ENCODE measurements around the gene PLCB3. TPM values are rescaled to one million over a fixed set of nuclear protein-coding genes. Genes with fewer than 3 reads are reported as not detected.
A peak's percentile ranks its signal among the peaks of the same experiment; 100 is the strongest.

PLCB3 gene
- total RNA-seq (2021) (45.3 and 51.1 TPM in 2 replicates), Bru-seq, nascent RNA (percentile 48 among the genes with signal in this experiment), BruChase-seq, experiment 1, labeled RNA remaining after a 2-hour chase (percentile 66 among the genes with signal in this experiment), BruChase-seq, experiment 2, labeled RNA remaining after a 6-hour chase (percentile 73 among the genes with signal in this experiment)
- long read RNA-seq, full-length matches to known transcripts, result 26 of 47 reads
- long read RNA-seq, partial matches to known transcripts, result 9 of 47 reads
- long read RNA-seq, other reads (novel, unspliced or antisense), result 12 of 47 reads

- intact Hi-C loops (cut with micrococcal nuclease; ENCODE audit: unreplicated experiment), result no loop called here
- ChIA-PET CTCF (interaction anchor here (0.6 to 1.7 kb wide), 4 partner anchors 10 to 67 kb away, joined by 3 to 11 read pairs (median 7); partner anchors contain the start of genes PRDX5 and TRMT112), POLR2A (ENCODE audit: low non-redundant PET) (no interaction called here)
- Histone ChIP-seq H3K9me3 (ENCODE audit: low read depth, low read length, poor library complexity, severe bottlenecking) (no peaks in the 10 kb centered on the region), H3K27me3 (replicated peaks; ENCODE audit: insufficient read depth, low read depth, low read length, poor library complexity) (no peaks in the 10 kb centered on the region), H3K27ac (ENCODE audit: low read depth, low read length, poor library complexity, severe bottlenecking) (peak within 1 kb of the TSS; percentile 68), H3K36me3 (ENCODE audit: insufficient read depth, low read length, poor library complexity, severe bottlenecking) (peaks cover 20% of the 10 kb centered on the region), H3K4me3 (ENCODE audit: low read depth, low read length, poor library complexity, severe bottlenecking) (peak within 1 kb of the TSS; percentile 79), H3K4me1 (ENCODE audit: insufficient read depth, low read length, poor library complexity, severe bottlenecking) (peaks cover 27% of the 10 kb centered on the region)
- TF ChIP-seq CTCF (conservative IDR thresholded peaks at IDR 0.05; ENCODE audit: low read depth, low read length), result peak; percentile 78
- no peak for TF ChIP-seq EZH2 (IDR thresholded peaks at IDR 0.05; ENCODE audit: borderline replicate concordance, low read depth, low read length, poor library complexity, severe bottlenecking)
- peak; percentile 74 for DNase-seq (ENCODE audit: low spot score)
- no TSS peak for BruUV-seq (replicated peaks)
Measured at GRCh38 chr11:64251016-64251752, at the start of gene PLCB3. Gene PLCB3, plus strand, starts transcription at chr11:64251530. Its CDS starts 120 bp downstream, at chr11:64251650.

GRCh38 chr11:64201543-64201942, 49.8 kb upstream of the PLCB3 start:
- H3K27me3 ChIP-seq (replicated peaks; ENCODE audit: insufficient read depth, low read depth, low read length, poor library complexity), result no peaks in the 10 kb centered on the region
- no peak for TF ChIP-seq EZH2 (IDR thresholded peaks at IDR 0.05; ENCODE audit: borderline replicate concordance, low read depth, low read length, poor library complexity, severe bottlenecking)
- no peak for TF ChIP-seq CTCF (conservative IDR thresholded peaks at IDR 0.05; ENCODE audit: low read depth, low read length)
- H3K27ac ChIP-seq (ENCODE audit: low read depth, low read length, poor library complexity, severe bottlenecking), result no peak overlapping the region
- no TSS peak for BruUV-seq (replicated peaks)
- H3K4me1 ChIP-seq (ENCODE audit: insufficient read depth, low read length, poor library complexity, severe bottlenecking), result peaks cover 29% of the 10 kb centered on the region
- peaks cover 88% of the 10 kb centered on the region for H3K36me3 ChIP-seq (ENCODE audit: insufficient read depth, low read length, poor library complexity, severe bottlenecking)
- H3K4me3 ChIP-seq (ENCODE audit: low read depth, low read length, poor library complexity, severe bottlenecking), result no peak overlapping the region
- intact Hi-C loops (cut with micrococcal nuclease; ENCODE audit: unreplicated experiment), result no loop called here
- ChIA-PET POLR2A (ENCODE audit: low non-redundant PET) (no interaction called here), CTCF (interaction anchor here (0.6 kb wide), 1 partner anchor 100 kb away, joined by 6 read pairs; no protein-coding TSS in a partner anchor)
- no peaks in the 10 kb centered on the region for H3K9me3 ChIP-seq (ENCODE audit: low read depth, low read length, poor library complexity, severe bottlenecking)
- DNase-seq (ENCODE audit: low spot score), result no peak

GRCh38 chr11:64202992-64203391, 48.3 kb upstream of the PLCB3 start:
- H3K4me3 ChIP-seq (ENCODE audit: low read depth, low read length, poor library complexity, severe bottlenecking), result no peak overlapping the region
- TF ChIP-seq EZH2 (IDR thresholded peaks at IDR 0.05; ENCODE audit: borderline replicate concordance, low read depth, low read length, poor library complexity, severe bottlenecking) (no peak), CTCF (conservative IDR thresholded peaks at IDR 0.05; ENCODE audit: low read depth, low read length) (no peak)
- POLR2A ChIA-PET (ENCODE audit: low non-redundant PET), result no interaction called here
- no peak for DNase-seq (ENCODE audit: low spot score)
- H3K4me1 ChIP-seq (ENCODE audit: insufficient read depth, low read length, poor library complexity, severe bottlenecking), result peaks cover 44% of the 10 kb centered on the region
- no TSS peak for BruUV-seq (replicated peaks)
- CTCF ChIA-PET, result no interaction called here
- peaks cover 74% of the 10 kb centered on the region for H3K36me3 ChIP-seq (ENCODE audit: insufficient read depth, low read length, poor library complexity, severe bottlenecking)
- H3K27me3 ChIP-seq (replicated peaks; ENCODE audit: insufficient read depth, low read depth, low read length, poor library complexity), result no peaks in the 10 kb centered on the region
- no peaks in the 10 kb centered on the region for H3K9me3 ChIP-seq (ENCODE audit: low read depth, low read length, poor library complexity, severe bottlenecking)
- intact Hi-C loops (cut with micrococcal nuclease; ENCODE audit: unreplicated experiment), result no loop called here
- H3K27ac ChIP-seq (ENCODE audit: low read depth, low read length, poor library complexity, severe bottlenecking), result peak overlapping the region; percentile 74
